ENCODE measurements around the gene STARD6. TPM values are rescaled to one million over a fixed set of nuclear protein-coding genes. Genes with fewer than 3 reads are reported as not detected.

STARD6 gene
- total RNA-seq, 1 donor from 2014 or later, result 0.65 TPM

DNA sequence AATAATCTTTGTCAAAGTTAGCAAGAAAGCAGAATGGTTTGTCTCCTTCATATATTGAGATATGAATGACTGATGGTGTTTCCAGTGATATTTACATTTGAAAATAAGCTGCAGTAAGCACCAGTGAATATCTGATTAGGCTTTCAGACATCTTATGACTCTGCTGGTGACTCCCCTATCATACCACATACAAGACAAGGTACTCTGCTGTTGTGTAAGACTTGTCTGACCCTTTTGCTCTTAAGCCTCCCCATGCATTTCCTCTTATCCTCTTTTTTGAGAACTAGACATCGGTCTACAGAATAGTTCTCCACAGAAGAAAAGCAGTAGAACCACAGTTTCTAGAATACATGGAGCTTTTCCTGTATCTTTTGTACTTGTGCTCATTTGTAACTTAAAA, 79.0 kb downstream of the STARD6 start:
- Mint-ChIP-seq H3K9me3 (no peaks in the 10 kb centered on the region), H3K36me3 (ENCODE audit: low read depth) (peaks cover 32% of the 10 kb centered on the region), H3K27me3 (ENCODE audit: insufficient read depth) (no peaks in the 10 kb centered on the region), H3K4me1 (ENCODE audit: low read depth) (peaks cover 27% of the 10 kb centered on the region), H3K4me3 (no peak overlapping the region), H3K27ac (no peak overlapping the region)
- intact Hi-C loops (cut with micrococcal nuclease), result no loop called here
- no peak for DNase-seq (ENCODE audit: low spot score)

DNA sequence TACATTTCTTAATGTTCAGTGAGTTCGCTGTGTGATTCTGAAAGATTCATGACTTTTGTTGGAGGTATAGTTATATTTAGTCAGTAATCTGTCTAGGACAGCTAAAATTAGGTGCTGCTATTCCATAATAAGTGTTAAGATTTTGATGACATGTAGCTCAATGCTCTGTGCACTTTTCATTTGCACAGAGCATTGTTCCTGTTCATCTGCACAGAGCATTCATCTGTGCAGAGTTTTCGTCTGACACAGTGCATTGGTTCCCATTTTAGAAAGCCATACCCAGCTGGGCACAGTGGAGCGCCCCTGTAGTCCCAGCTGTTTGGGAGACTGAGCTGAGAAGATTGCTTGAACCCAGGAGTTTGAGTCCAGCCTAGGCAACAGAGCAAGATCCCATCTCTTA, 79.8 kb downstream of the STARD6 start:
- Mint-ChIP-seq H3K36me3 (ENCODE audit: low read depth) (peaks cover 30% of the 10 kb centered on the region), H3K27ac (no peak overlapping the region), H3K4me3 (no peak overlapping the region), H3K9me3 (no peaks in the 10 kb centered on the region), H3K27me3 (ENCODE audit: insufficient read depth) (no peaks in the 10 kb centered on the region), H3K4me1 (ENCODE audit: low read depth) (peaks cover 27% of the 10 kb centered on the region)
- intact Hi-C loops (cut with micrococcal nuclease), result no loop called here
- DNase-seq (ENCODE audit: low spot score), result no peak

Other genes starting within 250 kb of the STARD6 start
- gene MBD2, start 133.2 kb downstream of the STARD6 start, total RNA-seq, result 223 and 242 TPM in 2 replicates
- 9.6 and 10.2 TPM in 2 replicates for gene POLI, start 88.3 kb downstream of the STARD6 start, total RNA-seq
- 10.4 and 10.7 TPM in 2 replicates for gene C18orf54, start within 50 bp of the STARD6 start, total RNA-seq
- gene DYNAP, start 233.4 kb upstream of the STARD6 start, total RNA-seq, result not detected in 2 replicates

All from activated T-helper 1 cell treated with anti-CD3 and anti-CD28 coated beads, Interleukin-12 subunit alpha, Interleukin-12 subunit beta, Interleukin-2, Interleukin-4 antibody, amounts not matched to agents 30 ng/mL and 10 ng/mL and 1 ng/mL, durations not matched to agents 14 hours and 24 hours and 36 hours (primary cell).